HL-60 (cell line): ENCODE results near the gene PCDHA9.

Experiments
- DNase-seq, 2 experiments: peaks; one replicate each; pipeline ENCODE4 v3.0.0-alpha.2; 2010 to 2020; ENCODE audit warnings: low read depth in 1 of 2, low spot score in 1 of 2
- H3K27ac ChIP-seq: fragments of 250-450 bp; sonication (Bioruptor Pico); replicated peaks from 2 replicates; pipeline ENCODE4 v1.5.1; 2020; ENCODE audit warnings: mild to moderate bottlenecking, moderate library complexity
- H3K27me3 ChIP-seq: fragments of 250-450 bp; sonication (Bioruptor Pico); 2 replicates; pipeline ENCODE4 v1.5.1; 2021; ENCODE audit warnings: mild to moderate bottlenecking, moderate library complexity; ENCODE audit not compliant: insufficient read depth, poor library complexity, severe bottlenecking
- H3K4me3 ChIP-seq: replicated peaks from 2 replicates; pipeline ENCODE4 v1.5.1; 2011; ENCODE audit warnings: mild to moderate bottlenecking, control low read depth, low read length; ENCODE audit not compliant: insufficient read depth
- CTCF ChIP-seq: IDR thresholded peaks from one replicate; pipeline ENCODE4 v1.5.1; 2011; ENCODE audit warnings: low read length, control low read depth, inconsistent platforms; ENCODE audit not compliant: insufficient read depth
- GABPA ChIP-seq: IDR thresholded peaks from 2 replicates; pipeline ENCODE4 v1.6.1; 2012; ENCODE audit warnings: low read depth
- POLR2AphosphoS5 ChIP-seq: IDR thresholded peaks from 2 replicates; pipeline ENCODE4 v1.6.1; 2012; ENCODE audit warnings: low read depth
- REST ChIP-seq: IDR thresholded peaks from 2 replicates; pipeline ENCODE4 v1.6.1; 2012; ENCODE audit warnings: low read depth; ENCODE audit not compliant: insufficient replicate concordance
- SPI1 ChIP-seq: IDR thresholded peaks from 2 replicates; pipeline ENCODE4 v1.6.1; 2012; ENCODE audit warnings: low read depth, mild to moderate bottlenecking, borderline replicate concordance

The PCDHA9 gene

GRCh38 chr5:140862441-140863295 lies 14.5 kb downstream of the PCDHA9 start:
- no peaks in the 10 kb centered on the region for H3K27me3 ChIP-seq
- no peak for DNase-seq

GRCh38 chr5:140868721-140869554 lies 20.8 kb downstream of the PCDHA9 start, which contains the start of gene PCDHA11:
Gene PCDHA11 (plus strand): TSS chr5:140868957. CDS start chr5:140869104, 147 bp downstream.
- no peaks in the 10 kb centered on the region for H3K27me3 ChIP-seq
- peak in 1 of 2 experiments; percentile 20 for DNase-seq
- H3K4me3 ChIP-seq, result no peak within 1 kb of the TSS
- H3K27ac ChIP-seq, result no peak within 1 kb of the TSS
- no peak for TF ChIP-seq REST
- no peak for TF ChIP-seq GABPA
- TF ChIP-seq POLR2AphosphoS5, result no peak
- TF ChIP-seq CTCF, result peak; percentile 0
- no peak for TF ChIP-seq SPI1

More at GRCh38 chr5:140862441-140863295, 14.5 kb downstream of the PCDHA9 start:
- no peak overlapping the region for H3K27ac ChIP-seq
- H3K4me3 ChIP-seq, result no peak overlapping the region
- TF ChIP-seq SPI1 (no peak), REST (no peak), GABPA (no peak), CTCF (no peak), POLR2AphosphoS5 (no peak)

GRCh38 chr5:140869555-140869886 lies 21.3 kb downstream of the PCDHA9 start:
- Histone ChIP-seq H3K27ac (no peak overlapping the region), H3K4me3 (no peak overlapping the region), H3K27me3 (no peaks in the 10 kb centered on the region)
- DNase-seq, result no peak
- TF ChIP-seq SPI1 (no peak), GABPA (no peak), CTCF (no peak), REST (no peak), POLR2AphosphoS5 (no peak)
